ENCODE measurements around the gene SANBR.

Gene SANBR

GRCh38 chr2:61090386-61090921, 24.8 kb downstream of the SANBR start:
- DNase-seq: peak; percentile 19

GRCh38 chr2:61091485-61091884, 25.8 kb downstream of the SANBR start:
- DNase-seq: no peak

GRCh38 chr2:61096438-61096837, 30.8 kb downstream of the SANBR start:
- no peak for DNase-seq

GRCh38 chr2:61100801-61101200, 35.1 kb downstream of the SANBR start:
- peak; percentile 74 for DNase-seq

- no peak for DNase-seq
Measured at GRCh38 chr2:61109291-61109690, 43.6 kb downstream of the SANBR start.

GRCh38 chr2:61111708-61112107, 46.0 kb downstream of the SANBR start:
- DNase-seq: no peak

- no peak for DNase-seq
Measured at GRCh38 chr2:61114147-61114546, 48.5 kb downstream of the SANBR start.

Measured in fibroblast of skin of scalp (primary cell).